Chondrocyte (in vitro differentiated cells): ENCODE measurements around the gene TMEM178A. TPM values are rescaled to one million over a fixed set of nuclear protein-coding genes. Genes with fewer than 3 reads are reported as not detected.

Experiments used
- DNase-seq: peaks from one replicate; pipeline ENCODE4 v3.0.0; 2021; ENCODE audit warnings: mixed read lengths, low spot score
- H3K27ac Mint-ChIP-seq: one replicate; pipeline ENCODE4 v1.8.0; 2021; ENCODE audit warnings: mild to moderate bottlenecking, moderate library complexity, mixed read lengths; ENCODE audit not compliant: unreplicated experiment
- H3K27me3 Mint-ChIP-seq: 2 replicates; pipeline ENCODE4 v1.8.0; 2021; ENCODE audit warnings: low read depth, mixed read lengths
- H3K36me3 Mint-ChIP-seq: 2 replicates; pipeline ENCODE4 v1.8.0; 2021; ENCODE audit warnings: low read depth, mixed read lengths
- H3K4me1 Mint-ChIP-seq: 2 replicates; pipeline ENCODE4 v1.8.0; 2021; ENCODE audit warnings: low read depth, mild to moderate bottlenecking, mixed read lengths
- H3K4me3 Mint-ChIP-seq: one replicate; pipeline ENCODE4 v1.8.0; 2021; ENCODE audit warnings: mild to moderate bottlenecking, moderate library complexity, mixed read lengths; ENCODE audit not compliant: unreplicated experiment
- H3K9me3 Mint-ChIP-seq: 2 replicates; pipeline ENCODE4 v1.8.0; 2021; ENCODE audit warnings: low read depth, mixed read lengths
- total RNA-seq: library from RNA; stranded (reverse); gene quantifications from 3 replicates; pipeline ENCODE4 v1.2.1, GENCODE V29; 2021
- TF ChIP-seq, protein P1 (sequence below): fragments of 200-600 bp; sonication (generic); IDR thresholded peaks from 2 replicates; pipeline ENCODE4 v1.5.0; 2021; ENCODE audit warnings: antibody characterized with exemption, mild to moderate bottlenecking, moderate library complexity

Gene TMEM178A
- total RNA-seq, 1 donor from 2014 or later = 1.3 TPM

DNA sequence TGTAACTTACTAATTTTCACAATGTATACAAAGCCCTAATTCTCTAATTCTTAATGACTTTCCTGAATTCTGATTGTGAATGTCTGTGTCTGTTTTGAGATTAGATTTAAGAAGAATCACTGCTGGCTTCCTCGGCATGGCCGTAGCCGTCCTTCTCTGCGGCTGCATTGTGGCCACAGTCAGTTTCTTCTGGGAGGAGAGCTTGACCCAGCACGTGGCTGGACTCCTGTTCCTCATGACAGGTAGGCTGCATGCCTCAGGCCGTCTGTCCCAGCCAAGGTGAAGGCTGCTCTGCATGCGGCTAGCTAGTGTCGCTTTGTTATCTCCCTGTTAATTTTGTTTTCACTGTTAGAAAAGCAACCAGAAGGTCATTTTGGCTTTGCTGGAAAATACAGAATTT lies 41.2 kb downstream of the TMEM178A start:
- no peak overlapping the region for H3K4me3 Mint-ChIP-seq
- no peaks in the 10 kb centered on the region for H3K4me1 Mint-ChIP-seq
- DNase-seq = no peak
- TF ChIP-seq, protein P1, sequence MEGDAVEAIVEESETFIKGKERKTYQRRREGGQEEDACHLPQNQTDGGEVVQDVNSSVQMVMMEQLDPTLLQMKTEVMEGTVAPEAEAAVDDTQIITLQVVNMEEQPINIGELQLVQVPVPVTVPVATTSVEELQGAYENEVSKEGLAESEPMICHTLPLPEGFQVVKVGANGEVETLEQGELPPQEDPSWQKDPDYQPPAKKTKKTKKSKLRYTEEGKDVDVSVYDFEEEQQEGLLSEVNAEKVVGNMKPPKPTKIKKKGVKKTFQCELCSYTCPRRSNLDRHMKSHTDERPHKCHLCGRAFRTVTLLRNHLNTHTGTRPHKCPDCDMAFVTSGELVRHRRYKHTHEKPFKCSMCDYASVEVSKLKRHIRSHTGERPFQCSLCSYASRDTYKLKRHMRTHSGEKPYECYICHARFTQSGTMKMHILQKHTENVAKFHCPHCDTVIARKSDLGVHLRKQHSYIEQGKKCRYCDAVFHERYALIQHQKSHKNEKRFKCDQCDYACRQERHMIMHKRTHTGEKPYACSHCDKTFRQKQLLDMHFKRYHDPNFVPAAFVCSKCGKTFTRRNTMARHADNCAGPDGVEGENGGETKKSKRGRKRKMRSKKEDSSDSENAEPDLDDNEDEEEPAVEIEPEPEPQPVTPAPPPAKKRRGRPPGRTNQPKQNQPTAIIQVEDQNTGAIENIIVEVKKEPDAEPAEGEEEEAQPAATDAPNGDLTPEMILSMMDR = no peak
- H3K27me3 Mint-ChIP-seq = no peaks in the 10 kb centered on the region
- peaks cover 6% of the 10 kb centered on the region for H3K36me3 Mint-ChIP-seq
- H3K27ac Mint-ChIP-seq = no peak overlapping the region
- peaks cover 9% of the 10 kb centered on the region for H3K9me3 Mint-ChIP-seq

DNA sequence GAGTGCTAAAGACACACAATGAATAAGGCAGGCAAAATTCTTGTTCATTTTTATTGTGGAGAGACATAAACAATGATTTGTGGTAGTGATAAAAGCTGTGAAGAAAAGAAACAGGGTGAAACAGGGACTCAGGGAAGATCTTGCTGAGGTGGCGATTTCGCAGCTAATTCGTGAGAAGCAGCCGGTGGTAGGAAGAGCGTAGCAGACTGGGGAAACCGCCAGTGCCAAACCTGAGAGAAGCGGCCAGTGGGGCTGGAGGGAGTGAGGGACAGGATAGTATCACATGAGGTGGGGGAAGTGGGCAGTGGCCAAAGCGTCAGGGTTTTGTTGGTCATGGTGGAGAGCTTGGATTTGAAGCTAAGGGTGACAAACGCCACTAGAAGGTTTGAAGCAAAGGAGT lies 42.3 kb downstream of the TMEM178A start:
- H3K4me3 Mint-ChIP-seq = no peak overlapping the region
- no peaks in the 10 kb centered on the region for H3K4me1 Mint-ChIP-seq
- DNase-seq = no peak
- TF ChIP-seq, protein P1 = no peak
- peaks cover 4% of the 10 kb centered on the region for H3K9me3 Mint-ChIP-seq
- no peaks in the 10 kb centered on the region for H3K27me3 Mint-ChIP-seq
- H3K36me3 Mint-ChIP-seq = peaks cover 4% of the 10 kb centered on the region
- no peak overlapping the region for H3K27ac Mint-ChIP-seq

GRCh38 chr2:39710807-39711206 lies 45.1 kb downstream of the TMEM178A start:
- H3K36me3 Mint-ChIP-seq = peaks cover 6% of the 10 kb centered on the region
- peaks cover 4% of the 10 kb centered on the region for H3K9me3 Mint-ChIP-seq

GRCh38 chr2:39712953-39713352 lies 47.2 kb downstream of the TMEM178A start:
- Mint-ChIP-seq H3K4me3 (no peak overlapping the region), H3K36me3 (peaks cover 3% of the 10 kb centered on the region)

More at GRCh38 chr2:39710807-39711206, 45.1 kb downstream of the TMEM178A start:
- TF ChIP-seq, protein P1 = no peak
- Mint-ChIP-seq H3K4me3 (no peak overlapping the region), H3K27ac (no peak overlapping the region), H3K4me1 (peaks cover 23% of the 10 kb centered on the region), H3K27me3 (no peaks in the 10 kb centered on the region)
- no peak for DNase-seq

DNA sequence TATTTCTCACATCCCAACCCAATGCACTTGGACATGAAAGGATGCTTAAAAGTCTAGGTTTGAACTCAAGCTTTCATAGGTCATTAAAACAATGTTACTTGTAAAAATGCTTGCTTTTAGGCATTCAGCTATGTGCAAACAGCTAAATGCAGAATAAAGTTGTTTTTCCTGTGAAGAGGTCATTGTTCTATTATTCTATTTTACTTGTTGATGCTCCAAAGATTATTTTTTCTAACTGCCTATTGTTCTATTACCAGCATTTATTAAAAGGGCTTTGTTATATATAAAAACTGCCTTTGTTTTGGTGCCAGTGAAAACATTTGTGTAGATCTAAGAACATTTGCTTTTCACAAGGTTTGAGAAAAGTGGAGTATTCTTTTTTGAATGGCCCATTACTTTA lies 49.4 kb downstream of the TMEM178A start:
- DNase-seq = no peak
- Mint-ChIP-seq H3K27ac (no peak overlapping the region), H3K9me3 (no peaks in the 10 kb centered on the region), H3K4me1 (peaks cover 46% of the 10 kb centered on the region), H3K4me3 (no peak overlapping the region), H3K36me3 (peaks cover 2% of the 10 kb centered on the region), H3K27me3 (no peaks in the 10 kb centered on the region)
- TF ChIP-seq, protein P1 = no peak

More at GRCh38 chr2:39712953-39713352, 47.2 kb downstream of the TMEM178A start:
- H3K4me1 Mint-ChIP-seq = peaks cover 29% of the 10 kb centered on the region
- no peaks in the 10 kb centered on the region for H3K27me3 Mint-ChIP-seq
- TF ChIP-seq, protein P1 = no peak
- peaks cover 2% of the 10 kb centered on the region for H3K9me3 Mint-ChIP-seq
- no peak for DNase-seq
- no peak overlapping the region for H3K27ac Mint-ChIP-seq
